Immature natural killer cell (primary cell): Measurements from ENCODE around the gene CFAP97D2. TPM values are rescaled to one million over a fixed set of nuclear protein-coding genes. Genes with fewer than 3 reads are reported as not detected.
"Not testable (repeated sequence)": the region's sequence is repeated elsewhere in the genome, so short reads cannot be mapped to it uniquely, and the experiment has no call there.

ENCODE experiments used
- DNase-seq, 3 donors: peaks; one replicate each; pipeline ENCODE4 v3.0.0; 2022; ENCODE audit warnings: mixed read lengths in 1 of 3
- H3K27ac Mint-ChIP-seq, 6 donors: one replicate each; pipeline ENCODE4 v1.8.0; 2020; ENCODE audit warnings: mixed read lengths in 6 of 6, mild to moderate bottlenecking in 5 of 6, inconsistent platforms in 4 of 6, moderate library complexity in 3 of 6
- H3K27me3 Mint-ChIP-seq, 3 donors: one replicate each; pipeline ENCODE4 v1.8.0; 2020 to 2021; ENCODE audit warnings: low read depth in 3 of 3, mild to moderate bottlenecking in 3 of 3, mixed read lengths in 3 of 3, moderate library complexity in 3 of 3, inconsistent platforms in 1 of 3
- H3K36me3 Mint-ChIP-seq, 3 donors: one replicate each; pipeline ENCODE4 v1.8.0; 2020; ENCODE audit warnings: mixed read lengths in 3 of 3, inconsistent platforms in 2 of 3, mild to moderate bottlenecking in 2 of 3
- H3K4me1 Mint-ChIP-seq, 2 donors: one replicate each; pipeline ENCODE4 v1.8.0; 2020; ENCODE audit warnings: inconsistent platforms in 2 of 2, mild to moderate bottlenecking in 2 of 2, mixed read lengths in 2 of 2, moderate library complexity in 1 of 2
- H3K4me3 Mint-ChIP-seq, 5 donors: one replicate each; pipeline ENCODE4 v1.8.0; 2020; ENCODE audit warnings: mild to moderate bottlenecking in 5 of 5, mixed read lengths in 5 of 5, inconsistent platforms in 3 of 5, moderate library complexity in 3 of 5
- H3K9me3 Mint-ChIP-seq, 6 donors: one replicate each; pipeline ENCODE4 v1.8.0; 2020; ENCODE audit warnings: mild to moderate bottlenecking in 6 of 6, mixed read lengths in 6 of 6, inconsistent platforms in 4 of 6, moderate library complexity in 3 of 6
- polyA plus RNA-seq, 3 donors: library from polyadenylated mRNA; unstranded; fragments of 300-500 nt; fragmentation: Illumina TruSeq; gene quantifications; one replicate each; pipeline ENCODE4 v1.2.3, GENCODE V29; 2021

Gene CFAP97D2
- polyA plus RNA-seq, 3 donors from 2014 or later = 0.40 to 1.0 (median 0.44) TPM

DNA sequence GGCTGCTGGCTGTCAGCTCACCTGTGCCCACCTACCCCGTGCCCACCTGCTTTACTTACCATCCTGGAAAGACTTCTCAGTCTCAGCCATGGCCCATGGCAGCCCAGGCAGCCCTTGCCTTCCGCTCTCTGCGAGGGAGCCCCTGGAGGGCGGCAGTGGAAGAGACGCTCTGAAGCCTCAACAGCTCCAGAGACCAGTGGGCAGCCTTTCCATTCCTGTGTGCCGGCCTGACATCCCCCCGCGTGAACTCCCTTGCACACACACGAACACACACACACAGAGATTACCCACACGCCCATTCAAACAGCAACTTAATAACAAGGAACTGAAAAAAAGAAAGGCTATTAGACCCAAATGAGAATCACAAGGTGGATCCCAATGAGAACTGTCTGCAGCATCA is 32.4 kb upstream of the CFAP97D2 start:
- no peaks in the 10 kb centered on the region for H3K36me3 Mint-ChIP-seq
- H3K9me3 Mint-ChIP-seq = no peaks in the 10 kb centered on the region
- DNase-seq = no peak
- H3K27me3 Mint-ChIP-seq = peaks cover 15 to 22% (median 18%) of the 10 kb centered on the region in 3 donors
- peaks cover 39 to 41% of the 10 kb centered on the region in 2 donors for H3K4me1 Mint-ChIP-seq
- peak overlapping the region in 3 of 6 donors; percentile 86 to 95 (median 94) for H3K27ac Mint-ChIP-seq
- H3K4me3 Mint-ChIP-seq = peak overlapping the region; percentile 41 to 71 (median 54)

DNA sequence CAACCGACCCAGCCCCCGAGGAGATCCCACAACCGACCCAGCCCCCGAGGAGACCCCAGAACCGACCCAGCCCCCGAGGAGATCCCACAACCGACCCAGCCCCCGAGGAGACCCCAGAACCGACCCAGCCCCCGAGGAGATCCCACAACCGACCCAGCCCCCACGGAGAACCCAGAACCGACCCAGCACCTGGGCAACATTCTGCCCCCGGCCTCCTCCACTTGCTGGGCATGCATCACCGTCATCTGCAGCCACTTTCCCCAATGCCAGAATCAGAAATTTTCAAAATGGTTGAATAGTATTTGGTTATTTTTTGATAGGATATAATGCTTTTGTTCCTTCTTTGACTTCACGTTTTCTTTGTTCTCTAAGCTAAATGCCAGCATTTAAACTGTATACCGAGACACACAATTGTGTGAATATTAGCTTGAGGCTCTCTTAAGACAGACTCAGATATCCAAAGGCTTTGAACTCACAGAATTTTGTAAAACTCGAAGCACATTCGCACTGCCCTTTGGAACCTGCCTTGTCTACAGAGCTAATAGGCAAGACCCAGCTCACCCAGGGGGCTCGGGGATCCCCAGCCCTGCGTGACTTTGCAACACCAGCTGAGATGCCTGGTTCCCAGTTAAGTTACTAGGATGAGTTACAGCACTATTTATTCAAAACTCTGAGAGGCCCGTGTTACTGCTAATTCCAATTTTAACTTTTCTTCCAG is 31.1 kb upstream of the CFAP97D2 start:
- peaks cover 53 to 54% of the 10 kb centered on the region in 2 donors for H3K4me1 Mint-ChIP-seq
- peak overlapping the region; percentile 93 to 100 (median 98) for H3K27ac Mint-ChIP-seq
- DNase-seq = no peak
- H3K9me3 Mint-ChIP-seq = no peaks in the 10 kb centered on the region
- H3K27me3 Mint-ChIP-seq = peaks cover 15 to 26% (median 20%) of the 10 kb centered on the region in 3 donors
- H3K36me3 Mint-ChIP-seq = no peaks in the 10 kb centered on the region
- H3K4me3 Mint-ChIP-seq = peak overlapping the region; percentile 80 to 89 (median 85)

DNA sequence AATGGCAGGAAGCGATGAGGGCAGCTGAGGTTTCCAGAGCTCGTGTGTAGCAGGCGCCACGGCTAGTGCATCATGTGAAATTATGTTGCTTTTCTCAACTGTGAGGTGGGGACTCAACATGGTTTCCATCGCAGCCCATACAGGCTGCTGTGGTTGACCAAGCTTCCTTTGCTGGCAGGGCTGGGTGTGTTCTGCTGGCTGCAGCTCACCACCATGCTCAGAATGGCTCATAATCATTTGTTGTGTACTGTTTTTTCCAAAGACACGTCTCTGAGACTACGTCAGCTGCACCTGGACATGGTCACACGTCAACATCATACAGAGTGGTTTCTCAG is 30.6 kb upstream of the CFAP97D2 start:
- Mint-ChIP-seq H3K4me1 (peaks cover 58 to 59% of the 10 kb centered on the region in 2 donors), H3K36me3 (peaks cover 0 to under 1% (median 0%) of the 10 kb centered on the region in 3 donors), H3K27ac (peak overlapping the region; percentile 93 to 100 (median 98)), H3K27me3 (peaks cover 15 to 27% (median 23%) of the 10 kb centered on the region in 3 donors), H3K9me3 (no peaks in the 10 kb centered on the region), H3K4me3 (peak overlapping the region; percentile 80 to 89 (median 85))
- DNase-seq = peak; percentile 96 to 98 (median 98)

DNA sequence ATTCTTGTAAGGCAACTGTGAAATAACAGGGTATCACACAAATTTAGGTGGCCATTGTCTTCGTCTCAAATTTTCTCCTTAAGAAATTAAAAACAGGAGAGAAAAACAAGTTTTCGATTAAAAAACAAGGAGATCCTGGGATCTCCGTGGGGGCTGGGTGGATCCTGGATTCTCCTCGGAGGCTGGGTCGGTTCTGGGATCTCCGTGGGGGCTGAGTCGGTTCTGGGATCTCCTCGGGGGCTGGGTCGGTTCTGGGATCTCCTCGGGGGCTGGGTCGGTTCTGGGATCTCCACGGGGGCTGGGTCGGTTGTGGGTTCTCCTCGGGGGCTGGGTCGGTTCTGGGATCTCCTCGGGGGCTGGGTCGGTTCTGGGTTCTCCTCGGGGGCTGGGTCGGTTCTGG is 30.2 kb upstream of the CFAP97D2 start:
- not testable (repeated sequence) for H3K36me3 Mint-ChIP-seq, H3K9me3 Mint-ChIP-seq, DNase-seq
- peak overlapping the region; percentile 80 to 89 (median 85) for H3K4me3 Mint-ChIP-seq
- peak overlapping the region; percentile 93 to 100 (median 98) for H3K27ac Mint-ChIP-seq
- H3K27me3 Mint-ChIP-seq = peaks cover 15 to 27% (median 25%) of the 10 kb centered on the region in 3 donors
- peaks cover 62 to 63% of the 10 kb centered on the region in 2 donors for H3K4me1 Mint-ChIP-seq

DNA sequence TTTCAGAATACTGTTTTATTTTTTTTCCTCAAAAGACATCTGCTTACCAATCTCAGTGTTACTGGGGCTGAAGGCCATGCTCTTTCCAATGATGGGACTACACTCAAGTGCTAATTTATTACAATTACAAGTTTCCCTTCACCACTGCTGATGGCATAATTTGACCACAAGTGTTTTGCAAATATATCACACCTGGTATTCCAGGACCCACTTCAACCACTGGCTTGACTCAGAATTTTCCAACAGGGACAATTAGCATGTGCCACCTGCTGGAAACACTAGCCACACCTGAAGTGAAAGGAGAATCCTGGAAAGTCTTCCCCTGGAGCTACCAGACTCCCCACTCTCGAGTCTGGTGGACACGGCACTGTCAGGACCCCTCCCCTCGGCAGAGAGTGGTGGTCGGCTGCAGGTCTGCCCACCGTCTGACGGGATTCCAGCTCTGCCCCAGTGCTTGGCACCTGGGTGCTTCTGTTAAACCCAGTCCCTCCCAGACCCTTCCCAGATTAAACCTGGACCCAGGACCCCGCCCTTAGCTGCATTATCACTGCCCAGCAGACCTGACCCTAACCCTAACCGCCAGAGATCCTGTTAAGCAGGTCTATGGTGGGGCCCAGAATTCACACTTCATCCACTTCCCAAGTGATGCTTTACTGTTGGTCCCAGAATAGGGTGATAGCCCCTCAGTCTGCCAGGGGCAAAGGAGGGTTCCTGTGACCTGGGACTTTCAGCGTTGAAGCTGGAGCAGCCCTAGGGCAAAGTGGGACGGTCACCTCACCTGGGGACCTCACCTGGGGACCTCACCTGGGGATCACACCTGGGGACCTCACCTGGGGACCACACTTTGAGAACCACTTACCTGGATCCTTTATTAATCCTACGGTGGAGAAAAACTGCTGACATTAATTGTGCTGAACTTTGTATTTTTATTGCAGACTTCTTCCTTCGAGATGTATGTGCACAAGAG is 29.0 kb upstream of the CFAP97D2 start:
- Mint-ChIP-seq H3K27me3 (peaks cover 16 to 25% (median 22%) of the 10 kb centered on the region in 3 donors), H3K9me3 (no peaks in the 10 kb centered on the region), H3K4me3 (peak overlapping the region; percentile 80 to 89 (median 85)), H3K4me1 (peaks cover 70% of the 10 kb centered on the region in 2 donors), H3K36me3 (peaks cover 0 to 4% (median 0%) of the 10 kb centered on the region in 3 donors), H3K27ac (peak overlapping the region; percentile 93 to 100 (median 98))
- no peak for DNase-seq

DNA sequence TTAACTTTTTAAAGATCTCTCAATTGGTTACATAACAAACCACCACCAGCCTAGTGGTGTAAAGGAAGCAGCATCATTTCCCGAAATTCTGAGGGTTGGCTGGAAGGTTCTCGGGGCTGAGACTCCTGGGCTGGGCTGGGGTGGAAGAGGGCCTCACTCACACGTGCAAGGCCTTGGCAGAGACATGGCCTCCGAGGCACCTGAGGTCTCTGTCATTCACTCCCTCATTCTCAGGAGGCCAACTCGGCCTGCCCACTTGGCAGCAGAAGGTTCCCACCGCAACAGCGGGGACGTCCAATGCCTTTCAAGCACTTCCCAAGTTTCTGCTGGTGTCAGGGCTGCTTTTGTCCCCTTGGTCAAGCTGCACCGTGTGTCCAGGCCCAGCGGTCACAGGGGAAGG is 28.0 kb upstream of the CFAP97D2 start:
- DNase-seq = no peak
- Mint-ChIP-seq H3K27me3 (peaks cover 16 to 25% (median 22%) of the 10 kb centered on the region in 3 donors), H3K4me3 (peak overlapping the region in 4 of 5 donors; percentile 25 to 74 (median 66)), H3K9me3 (no peaks in the 10 kb centered on the region), H3K36me3 (peaks cover 0 to 4% (median 0%) of the 10 kb centered on the region in 3 donors), H3K27ac (peak overlapping the region; percentile 63 to 100 (median 98)), H3K4me1 (peaks cover 70% of the 10 kb centered on the region in 2 donors)

DNA sequence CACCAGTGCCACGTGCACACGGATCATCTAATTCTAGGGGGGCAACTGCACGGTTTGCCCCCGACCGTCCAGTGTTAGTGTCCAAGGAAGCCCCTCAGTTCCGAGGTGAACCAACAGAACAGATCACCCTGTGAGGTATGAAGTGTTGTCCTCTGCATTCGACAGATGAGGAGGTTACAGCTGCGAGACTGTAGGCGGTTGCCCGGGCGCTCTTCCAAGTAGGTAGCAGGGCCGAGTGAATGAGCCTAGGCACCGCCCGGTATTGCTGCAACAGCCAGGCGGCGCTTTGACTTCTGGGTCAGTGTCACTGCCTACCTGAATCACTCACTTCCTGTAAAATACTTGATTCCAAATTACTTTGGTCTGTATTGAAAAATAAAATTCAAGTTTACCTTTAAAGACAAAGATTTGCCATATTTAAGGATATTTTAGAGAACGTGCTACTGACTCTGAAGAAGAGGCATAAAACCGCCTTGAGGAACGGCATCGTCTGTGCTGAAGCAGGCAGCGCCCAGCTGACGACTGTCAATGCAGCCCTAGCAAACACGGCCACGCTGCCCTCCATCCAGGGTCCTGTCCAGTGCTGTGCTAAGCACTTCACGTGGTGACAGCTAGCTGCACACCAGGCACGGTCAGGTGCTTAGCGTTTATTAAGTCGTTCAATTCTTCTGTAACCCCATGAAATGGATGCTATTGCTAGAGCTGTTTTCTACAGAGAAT is 27.3 kb upstream of the CFAP97D2 start:
- DNase-seq = no peak
- Mint-ChIP-seq H3K27ac (peak overlapping the region; percentile 62 to 100 (median 98)), H3K4me3 (peak overlapping the region in 2 of 5 donors; percentile 38 to 74), H3K27me3 (peaks cover 19 to 26% (median 24%) of the 10 kb centered on the region in 3 donors), H3K4me1 (peaks cover 75 to 77% of the 10 kb centered on the region in 2 donors), H3K9me3 (no peaks in the 10 kb centered on the region), H3K36me3 (peaks cover 0 to 4% (median 0%) of the 10 kb centered on the region in 3 donors)

DNA sequence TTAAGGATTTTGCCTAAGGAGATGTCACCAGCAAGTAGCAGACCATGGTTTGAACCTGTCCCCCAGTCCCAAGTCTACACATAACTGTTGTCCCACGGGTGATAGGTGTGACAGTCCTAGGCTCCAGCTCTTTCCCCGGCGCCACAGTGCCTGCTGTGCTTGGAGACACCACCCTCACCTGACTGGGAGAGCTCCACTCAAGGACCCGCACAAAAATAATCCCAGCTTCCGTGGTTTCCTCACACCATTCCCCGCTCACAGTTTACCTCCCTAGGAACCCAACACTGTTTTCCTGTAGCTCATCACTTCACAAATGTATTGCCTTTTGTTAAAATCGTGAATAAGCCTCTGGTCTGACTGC is 26.8 kb upstream of the CFAP97D2 start:
- Mint-ChIP-seq H3K36me3 (peaks cover 0 to 4% (median 0%) of the 10 kb centered on the region in 3 donors), H3K4me3 (peak overlapping the region in 4 of 5 donors; percentile 0 to 81 (median 28)), H3K4me1 (peaks cover 80 to 83% of the 10 kb centered on the region in 2 donors), H3K27ac (peak overlapping the region in 5 of 6 donors; percentile 62 to 100 (median 93)), H3K27me3 (peaks cover 19 to 30% (median 24%) of the 10 kb centered on the region in 3 donors), H3K9me3 (no peaks in the 10 kb centered on the region)
- DNase-seq = no peak

DNA sequence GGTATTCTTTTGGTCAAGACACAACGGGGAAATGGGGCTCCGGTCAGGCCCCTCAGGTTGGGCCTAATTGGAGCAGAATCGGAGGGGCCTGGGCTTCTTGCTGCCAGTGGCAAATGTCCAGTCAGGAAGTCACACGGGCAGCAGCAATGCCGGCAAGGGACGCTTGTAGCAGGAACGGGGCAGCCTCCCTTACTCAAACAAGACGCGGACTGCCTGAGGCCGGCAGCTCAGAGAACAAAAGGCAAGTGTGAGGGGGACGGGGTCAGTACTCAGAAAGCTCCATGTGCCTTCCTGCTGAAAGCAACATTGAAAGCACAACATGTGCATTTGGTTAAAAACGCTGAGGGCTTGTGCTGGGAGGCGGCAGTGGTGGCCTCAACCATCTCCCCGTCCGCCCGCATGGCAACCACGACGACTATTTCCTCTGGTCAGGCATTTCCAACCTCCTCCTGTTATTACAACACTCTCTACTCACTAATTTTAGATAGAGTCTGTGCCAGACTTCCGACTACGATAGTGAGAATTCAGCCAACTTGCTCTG is 26.2 kb upstream of the CFAP97D2 start:
- peak; percentile 51 to 56 (median 55) for DNase-seq
- peaks cover 0 to 4% (median 0%) of the 10 kb centered on the region in 3 donors for H3K36me3 Mint-ChIP-seq
- no peaks in the 10 kb centered on the region for H3K9me3 Mint-ChIP-seq
- peaks cover 19 to 30% (median 22%) of the 10 kb centered on the region in 3 donors for H3K27me3 Mint-ChIP-seq
- H3K27ac Mint-ChIP-seq = peak overlapping the region; percentile 80 to 100 (median 88)
- peak overlapping the region; percentile 0 to 81 (median 67) for H3K4me3 Mint-ChIP-seq
- H3K4me1 Mint-ChIP-seq = peaks cover 83 to 86% of the 10 kb centered on the region in 2 donors

DNA sequence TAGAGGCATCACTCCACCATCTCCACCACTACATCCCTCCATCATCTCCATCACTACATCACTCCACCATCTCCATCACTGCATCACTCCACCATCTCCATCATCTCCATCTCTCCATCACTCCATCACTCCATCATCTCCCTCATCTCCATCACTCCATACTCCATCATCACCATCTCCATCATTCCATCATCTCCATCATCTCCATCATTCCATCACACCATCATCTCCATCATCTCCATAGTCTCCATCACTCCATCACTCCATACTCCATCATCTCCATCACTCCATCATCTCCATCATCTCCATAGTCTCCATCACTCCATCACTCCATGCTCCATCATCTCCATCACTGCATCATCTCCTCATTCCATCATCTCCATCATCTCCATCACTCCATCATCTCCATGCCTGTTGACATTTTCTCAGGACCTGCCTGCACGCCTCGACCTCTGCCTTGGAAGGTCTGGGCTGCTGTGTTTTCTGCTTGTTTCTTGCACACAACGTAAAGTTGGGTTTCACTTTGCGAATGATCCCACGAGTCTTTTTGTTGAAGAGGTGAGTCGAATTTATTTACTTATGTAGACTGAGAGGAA is 25.5 kb upstream of the CFAP97D2 start:
- Mint-ChIP-seq H3K27ac (peak overlapping the region; percentile 80 to 100 (median 88)), H3K27me3 (peaks cover 13 to 23% (median 15%) of the 10 kb centered on the region in 3 donors), H3K4me3 (peak overlapping the region; percentile 2 to 81 (median 67)), H3K9me3 (no peaks in the 10 kb centered on the region), H3K36me3 (peaks cover 0 to 4% (median 0%) of the 10 kb centered on the region in 3 donors), H3K4me1 (peaks cover 83 to 86% of the 10 kb centered on the region in 2 donors)
- DNase-seq = no peak

DNA sequence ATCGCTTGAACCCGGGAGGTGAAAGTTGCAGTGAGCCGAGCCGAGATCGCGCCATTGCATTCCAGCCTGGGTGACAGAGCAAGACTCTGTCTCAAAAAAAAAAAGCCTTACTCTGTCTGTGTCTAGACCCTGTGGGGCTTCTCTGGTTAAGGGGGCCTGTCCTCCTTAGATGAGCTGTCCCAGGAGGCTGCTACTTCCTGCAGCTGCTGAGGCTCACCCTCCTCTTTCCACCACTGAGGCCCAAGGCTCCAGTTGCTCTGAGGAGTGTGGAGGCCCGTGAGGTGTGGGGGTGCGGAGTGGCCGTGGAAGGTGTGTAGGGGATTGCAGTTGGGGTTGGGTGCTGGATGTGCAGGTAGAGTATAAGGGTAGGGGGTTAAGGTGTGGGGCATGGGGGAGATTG is 24.6 kb upstream of the CFAP97D2 start:
- Mint-ChIP-seq H3K9me3 (no peaks in the 10 kb centered on the region), H3K27ac (peak overlapping the region; percentile 69 to 100 (median 88)), H3K4me1 (peaks cover 83 to 86% of the 10 kb centered on the region in 2 donors), H3K36me3 (peaks cover 0 to 4% (median 0%) of the 10 kb centered on the region in 3 donors), H3K4me3 (peak overlapping the region; percentile 8 to 81 (median 63)), H3K27me3 (peaks cover 10 to 21% (median 12%) of the 10 kb centered on the region in 3 donors)
- no peak for DNase-seq

DNA sequence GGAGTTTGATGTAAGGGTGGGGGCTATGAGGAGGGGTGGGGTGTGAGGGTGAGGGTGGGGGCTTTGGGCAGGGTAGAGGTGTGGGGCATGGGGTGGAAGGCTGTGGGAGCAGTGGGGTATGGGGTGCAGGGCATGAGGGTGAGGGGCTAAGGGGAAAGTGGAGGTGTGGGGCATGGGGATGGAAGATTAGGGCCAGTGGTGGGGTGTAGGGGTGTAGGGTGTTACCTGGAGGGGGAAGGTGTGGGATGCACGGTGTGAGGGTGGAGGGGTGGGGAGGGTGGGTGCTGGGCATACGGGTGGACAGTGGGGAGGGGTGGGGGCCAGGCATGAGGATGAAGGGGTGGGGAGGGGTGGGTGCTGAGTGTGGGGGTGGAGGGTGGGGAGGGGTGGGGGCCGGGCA is 23.7 kb upstream of the CFAP97D2 start:
- peaks cover 10 to 22% (median 12%) of the 10 kb centered on the region in 3 donors for H3K27me3 Mint-ChIP-seq
- peaks cover 83 to 86% of the 10 kb centered on the region in 2 donors for H3K4me1 Mint-ChIP-seq
- no peaks in the 10 kb centered on the region for H3K9me3 Mint-ChIP-seq
- peaks cover 0 to 4% (median 0%) of the 10 kb centered on the region in 3 donors for H3K36me3 Mint-ChIP-seq
- H3K27ac Mint-ChIP-seq = no peak overlapping the region
- H3K4me3 Mint-ChIP-seq = no peak overlapping the region
- no peak for DNase-seq
